ENCODE results near the gene RTRAF.

The RTRAF gene

GRCh38 chr14:52051871-52052270 lies 62.5 kb downstream of the RTRAF start:
- DNase-seq: peak; percentile 94

DNA sequence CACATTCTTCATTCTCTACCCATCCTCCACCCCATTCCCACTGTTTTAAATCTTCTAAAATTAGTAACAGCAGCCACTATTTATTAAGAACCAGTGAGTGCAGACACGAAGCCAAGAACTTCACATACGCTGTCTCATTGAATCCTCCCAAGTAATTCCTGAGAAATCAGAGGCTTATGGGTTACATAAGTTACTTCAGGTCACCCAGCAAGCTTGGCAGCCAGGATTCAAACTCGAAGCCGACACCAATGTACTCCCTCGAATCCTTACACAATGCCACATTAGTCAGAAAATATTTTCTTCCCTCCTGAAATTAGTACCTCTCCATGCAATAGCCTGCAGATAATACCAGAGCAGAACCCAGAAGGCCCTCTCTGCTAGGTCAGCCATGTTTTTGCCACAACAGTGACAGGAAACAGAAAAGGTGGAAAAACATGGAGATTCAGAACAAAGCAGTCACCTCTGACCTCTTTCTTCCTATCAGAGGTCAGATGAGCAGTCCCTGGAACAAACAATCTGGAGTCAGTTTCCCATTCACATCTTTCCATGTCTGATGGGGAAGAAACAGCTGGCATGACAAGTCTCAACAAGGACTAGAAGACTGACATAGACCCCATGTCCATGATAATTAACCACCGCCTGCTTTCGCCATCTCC lies 63.1 kb downstream of the RTRAF start:
- peak; percentile 95 for DNase-seq

DNA sequence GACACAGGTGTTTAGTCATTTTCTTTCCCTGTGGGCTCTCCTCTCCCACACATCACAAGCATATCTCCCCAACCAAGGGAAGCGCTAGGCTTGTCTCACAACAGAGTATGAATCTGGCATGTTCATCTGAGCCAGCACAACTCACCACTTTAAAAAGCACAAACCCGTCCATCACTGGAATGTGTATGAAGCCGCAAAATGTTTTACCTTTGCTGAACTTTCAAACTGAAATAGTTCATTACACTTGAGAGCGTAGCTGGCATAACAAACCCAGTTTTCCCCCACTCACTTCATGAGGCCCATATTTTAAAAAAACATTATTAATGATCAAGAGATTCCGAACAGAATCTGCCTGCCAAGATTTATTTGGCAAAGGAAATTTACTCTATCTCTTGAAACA lies 63.7 kb downstream of the RTRAF start:
- DNase-seq: peak; percentile 81

DNA sequence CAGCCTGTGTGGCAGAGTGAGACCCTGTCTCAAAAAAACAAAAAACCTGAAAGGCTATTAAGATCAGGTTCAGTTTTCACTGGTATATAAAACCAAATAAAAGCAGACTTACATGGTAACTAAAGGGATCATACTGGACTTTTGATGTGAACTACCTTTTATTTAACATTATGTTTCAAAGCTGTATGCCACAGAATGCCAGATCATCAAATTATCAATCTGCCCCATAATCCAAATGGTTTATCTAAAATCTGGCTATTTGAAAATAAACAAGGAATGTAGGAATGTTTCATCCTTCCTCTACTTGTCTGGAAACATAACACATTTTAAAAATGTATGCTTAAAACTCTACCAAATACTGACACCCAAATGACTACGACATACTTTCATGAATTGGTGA lies 65.3 kb downstream of the RTRAF start:
- no peak for DNase-seq

- DNase-seq: peak; percentile 56
These were observed 65.8 kb downstream of the RTRAF start for GRCh38 chr14:52055167-52055566.

GRCh38 chr14:52058341-52058740 lies 69.0 kb downstream of the RTRAF start:
- no peak for DNase-seq

DNA sequence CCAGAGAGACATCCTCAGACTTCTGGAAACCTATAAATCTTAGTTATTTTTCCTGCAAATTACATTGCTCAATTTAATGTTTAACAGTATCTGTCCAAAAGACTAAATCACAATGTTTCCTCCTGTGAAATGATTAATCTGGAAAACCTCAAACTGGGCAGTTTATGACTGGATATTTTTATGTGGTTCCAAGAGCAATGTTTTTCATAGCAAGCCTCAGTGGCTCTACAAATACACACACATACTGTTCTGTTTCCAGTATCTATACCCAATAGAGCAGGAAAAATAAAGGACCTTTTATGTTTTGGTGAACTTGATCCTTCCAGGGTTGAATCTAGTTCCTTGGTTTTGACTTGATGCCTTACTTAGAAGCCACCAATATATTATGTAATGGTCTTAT lies 70.3 kb downstream of the RTRAF start:
- no peak for DNase-seq

GRCh38 chr14:52060080-52060479 lies 70.7 kb downstream of the RTRAF start:
- no peak for DNase-seq

Measured in fibroblast of skin of right biceps (primary cell).